ENCODE results near the gene ACSL3.

Gene ACSL3

DNA sequence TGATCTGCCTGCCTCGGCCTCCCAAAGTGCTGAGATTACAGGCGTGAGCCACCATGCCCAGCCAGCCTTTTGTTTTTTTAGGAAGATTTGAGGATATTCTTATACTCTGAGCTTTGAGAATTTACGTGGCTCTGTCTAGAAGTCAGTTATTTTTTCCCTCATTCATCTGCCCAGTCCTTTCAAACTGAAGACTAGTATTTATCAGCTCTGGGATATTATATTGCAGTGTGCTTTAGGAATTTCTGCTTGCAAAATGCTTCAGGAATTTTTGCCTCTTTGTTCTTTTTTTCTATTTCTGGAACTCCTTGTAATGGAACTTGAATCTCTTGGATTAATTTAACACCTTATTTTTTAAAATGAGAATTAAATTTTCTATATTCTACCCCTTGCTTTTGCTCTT lies 22.6 kb downstream of the ACSL3 start:
- no peak for DNase-seq

GRCh38 chr2:222884114-222884771 lies 23.4 kb downstream of the ACSL3 start:
- no peak for DNase-seq

DNA sequence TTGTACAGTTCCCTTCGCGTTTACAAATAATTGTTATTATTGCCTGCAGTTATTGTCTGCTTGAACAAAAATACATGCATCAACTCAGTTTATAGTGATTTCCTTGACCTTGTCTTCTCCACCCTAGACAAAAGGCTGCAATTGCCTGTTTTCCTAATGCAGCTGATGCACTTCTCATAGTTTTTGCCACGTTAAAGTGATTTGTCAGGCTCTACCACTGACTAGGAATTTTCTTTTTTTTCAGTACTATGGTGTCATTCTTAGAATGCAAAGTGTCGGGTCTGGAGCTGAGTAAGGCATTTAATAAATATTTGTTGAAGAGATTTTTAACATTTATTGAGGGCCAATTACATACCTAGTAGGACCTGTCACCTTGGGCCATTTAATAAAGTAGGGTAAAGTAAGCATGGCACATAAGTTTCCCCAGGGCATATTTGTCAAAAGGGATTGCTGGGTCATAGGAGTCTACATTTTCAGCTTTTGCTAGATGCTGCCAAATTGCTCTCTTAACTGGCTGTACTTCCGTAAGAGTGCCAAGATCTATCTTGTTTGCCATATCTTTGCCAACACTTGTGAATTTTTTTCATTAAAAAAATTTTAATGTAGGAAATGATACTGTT lies 24.1 kb downstream of the ACSL3 start:
- no peak for DNase-seq

GRCh38 chr2:222887124-222887523 lies 26.3 kb downstream of the ACSL3 start:
- DNase-seq, result no peak

GRCh38 chr2:222888716-222889115 lies 27.9 kb downstream of the ACSL3 start:
- DNase-seq, result no peak

DNA sequence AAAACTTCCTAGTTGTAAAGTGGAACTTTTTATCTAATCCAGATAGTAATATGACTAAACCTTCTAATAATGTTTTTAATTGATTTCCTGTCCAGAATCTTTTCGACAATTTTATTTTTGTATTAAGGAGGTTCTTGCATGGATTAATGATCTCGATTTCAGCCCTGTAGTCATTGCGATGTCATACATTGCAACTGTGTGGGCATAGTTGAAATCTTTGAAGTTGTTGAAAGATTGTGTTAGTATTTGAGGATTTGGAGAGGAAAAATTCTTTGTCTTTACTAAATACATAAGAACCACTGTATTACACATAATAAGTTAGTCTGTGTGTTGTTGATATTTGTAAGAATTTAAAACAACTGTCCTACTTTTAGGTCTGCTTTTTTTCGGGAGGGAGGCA lies 31.1 kb downstream of the ACSL3 start:
- no peak for DNase-seq

DNA sequence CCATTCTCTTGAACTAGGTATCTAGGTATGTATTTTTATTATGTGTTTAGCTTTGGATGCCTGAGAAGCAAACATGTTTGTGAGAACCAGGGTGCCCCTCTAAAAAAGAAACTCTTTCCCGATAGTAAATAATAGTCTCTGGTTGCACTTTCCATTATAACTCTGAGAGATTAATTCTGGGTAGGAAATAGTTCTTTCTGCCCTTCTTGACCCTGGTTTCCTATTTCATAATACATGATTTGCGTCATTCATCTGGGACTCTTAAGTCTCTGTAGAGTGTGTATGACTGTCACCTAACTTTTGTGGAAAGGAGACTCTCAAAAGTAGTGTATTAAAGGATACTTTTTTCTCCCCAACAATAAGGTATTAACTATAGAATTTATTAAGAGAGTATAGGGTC lies 31.5 kb downstream of the ACSL3 start:
- DNase-seq, result peak; percentile 48

DNA sequence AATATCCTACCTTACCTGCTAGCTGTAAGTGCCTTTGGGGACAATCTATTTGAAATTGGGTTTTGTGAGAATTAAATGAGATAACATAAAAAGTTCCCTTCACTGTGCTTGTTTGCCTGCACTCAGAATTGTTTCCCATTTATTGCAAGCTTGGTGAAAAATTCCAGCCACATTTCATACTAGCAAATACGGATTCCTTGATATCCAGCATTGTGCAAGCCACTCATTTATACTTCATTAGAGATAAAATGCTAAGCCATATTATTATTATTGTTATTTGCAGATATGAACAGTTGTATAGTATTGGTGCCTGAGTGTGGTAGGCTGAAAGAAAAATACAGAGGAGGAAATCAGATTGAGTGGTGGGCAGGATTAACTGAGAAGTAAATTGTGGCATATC lies 31.9 kb downstream of the ACSL3 start:
- DNase-seq, result no peak

GRCh38 chr2:222893716-222894115 lies 32.9 kb downstream of the ACSL3 start:
- DNase-seq, result no peak

GRCh38 chr2:222895144-222895543 lies 34.3 kb downstream of the ACSL3 start:
- DNase-seq, result no peak

- peak; percentile 38 for DNase-seq
Measured at GRCh38 chr2:222897898-222898297, 37.1 kb downstream of the ACSL3 start.

DNA sequence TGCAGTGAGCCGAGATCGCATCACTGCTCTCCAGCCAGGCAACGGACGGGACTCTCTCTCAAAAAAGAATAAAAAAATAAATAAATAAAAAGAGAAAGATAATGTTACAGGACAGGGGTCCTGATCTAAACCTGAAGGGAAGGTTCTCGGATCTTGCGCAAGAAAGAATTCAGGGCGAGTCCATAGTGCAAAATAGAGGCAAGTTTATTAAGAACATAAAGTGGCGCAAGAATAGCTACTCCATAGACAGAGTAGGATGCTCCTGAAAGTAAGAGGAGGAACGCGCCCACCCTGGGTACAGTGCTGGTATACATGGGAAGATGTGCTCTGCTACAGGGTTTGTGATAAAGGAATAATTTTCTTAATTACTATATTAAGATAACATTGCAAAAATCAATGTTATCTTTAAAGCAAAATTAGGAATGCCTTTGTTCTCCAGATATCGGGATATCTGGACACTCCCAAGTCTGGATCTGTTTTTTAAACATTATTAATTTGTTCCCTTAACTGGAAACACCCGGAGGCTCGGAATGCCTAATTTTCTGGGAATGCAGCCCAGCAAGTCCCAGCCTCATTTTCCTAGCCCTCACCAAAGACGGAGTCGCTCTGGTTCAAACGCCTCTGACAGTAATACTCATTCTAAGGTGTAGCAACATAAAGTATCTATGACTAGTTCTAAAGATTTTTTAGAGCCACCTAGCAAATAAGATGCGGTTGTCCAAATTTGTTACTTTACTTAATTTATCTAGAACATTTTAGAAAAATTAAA lies 38.8 kb downstream of the ACSL3 start:
- no peak for DNase-seq

GRCh38 chr2:222900354-222900753 lies 39.5 kb downstream of the ACSL3 start:
- DNase-seq, result no peak

DNA sequence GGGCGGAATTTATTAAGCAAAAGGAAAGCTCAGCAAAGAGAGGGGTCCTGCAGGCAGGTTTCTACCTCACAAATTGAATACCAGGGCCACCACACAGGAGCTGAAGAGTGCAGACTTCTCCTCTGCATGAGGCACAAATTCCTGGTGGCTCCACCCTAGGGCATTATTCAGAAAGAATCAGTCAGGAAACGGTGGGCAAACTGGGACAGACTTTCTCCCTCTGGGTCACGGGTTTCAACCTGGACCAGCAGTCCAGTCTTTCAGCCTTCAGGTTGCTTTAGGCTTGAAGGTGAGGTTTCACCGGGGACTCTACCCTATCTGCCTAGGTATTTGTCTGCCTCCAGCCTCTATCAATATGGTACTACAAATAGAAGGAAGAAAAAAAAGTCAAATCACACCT lies 41.8 kb downstream of the ACSL3 start:
- DNase-seq, result no peak

- peak; percentile 80 for DNase-seq
Measured at GRCh38 chr2:222903234-222904220, 42.7 kb downstream of the ACSL3 start.

DNA sequence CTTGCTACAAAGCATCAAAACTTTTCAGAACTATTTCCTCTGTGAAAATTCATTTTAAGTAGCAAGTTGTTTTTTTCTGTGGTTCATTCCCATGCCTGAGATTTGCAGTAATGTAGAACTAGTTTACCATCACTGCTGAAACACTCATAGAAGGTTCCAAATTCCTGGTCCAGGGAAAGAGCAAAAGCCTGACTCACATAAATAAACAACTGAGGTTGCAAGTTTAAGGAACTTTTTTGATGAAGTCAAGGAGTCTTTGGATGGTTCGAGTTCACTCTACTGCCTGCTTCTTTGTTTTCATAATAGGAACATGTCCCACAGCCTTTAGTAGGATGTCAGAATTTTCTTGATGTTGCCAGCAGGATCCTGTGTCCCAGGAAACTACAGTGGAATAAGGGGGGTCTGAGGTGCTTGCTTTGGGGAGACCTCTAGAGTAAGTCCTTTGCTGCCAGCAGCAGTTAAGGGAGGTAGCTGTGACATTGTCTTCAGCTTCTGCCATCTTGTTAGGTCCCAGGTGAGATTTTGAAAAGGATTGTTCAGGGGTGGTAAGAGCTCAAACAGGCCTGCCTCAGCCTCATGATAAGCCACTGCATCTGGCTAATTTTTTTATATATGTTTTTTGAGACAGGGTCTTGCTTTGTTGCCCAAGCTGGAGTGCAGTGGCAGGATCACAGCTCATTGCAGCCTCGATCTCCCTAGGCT lies 43.9 kb downstream of the ACSL3 start:
- DNase-seq, result no peak

DNA sequence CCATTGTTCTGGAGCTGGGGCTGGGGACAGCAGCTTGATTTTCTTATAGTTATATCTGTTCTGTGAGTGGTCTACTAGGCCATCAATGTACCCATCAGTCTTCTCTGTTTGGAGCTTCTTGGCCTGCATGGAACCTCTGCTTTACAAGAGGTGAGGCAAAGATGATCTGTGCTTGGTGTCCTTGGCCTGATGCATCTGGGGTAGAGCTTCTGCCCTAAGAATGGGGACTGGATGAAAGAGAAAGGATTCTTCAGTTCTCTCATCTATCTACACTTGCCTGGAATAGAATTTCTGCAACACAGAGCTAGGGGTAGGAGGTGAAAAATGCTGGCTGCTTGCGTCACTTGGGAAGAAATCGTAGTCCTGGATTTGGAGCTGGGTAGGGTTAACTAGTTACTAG lies 46.2 kb downstream of the ACSL3 start:
- no peak for DNase-seq

GRCh38 chr2:222907790-222908441 lies 47.1 kb downstream of the ACSL3 start:
- DNase-seq, result no peak

- no peak for DNase-seq
Measured at GRCh38 chr2:222909286-222909685, 48.5 kb downstream of the ACSL3 start.

GRCh38 chr2:222912117-222912516 lies 51.3 kb downstream of the ACSL3 start:
- peak; percentile 86 for DNase-seq

DNA sequence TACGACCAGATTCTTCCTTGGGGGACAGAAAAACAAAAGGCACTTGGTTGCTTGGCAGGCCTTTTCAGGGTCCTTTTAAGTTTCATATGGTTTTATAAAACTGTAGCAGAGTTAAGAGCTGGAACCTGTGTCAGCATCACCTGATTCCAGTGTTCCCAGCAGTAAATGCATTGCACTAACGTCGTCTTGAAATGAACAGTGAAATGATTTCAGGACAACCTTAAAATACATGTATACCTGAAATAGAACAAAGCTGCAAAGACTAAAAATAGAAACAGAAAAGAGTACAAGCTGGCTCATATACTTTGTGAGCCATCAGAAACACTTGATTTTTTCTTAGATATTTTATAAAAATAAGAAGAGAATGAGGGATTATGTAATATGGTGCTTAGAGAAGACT lies 51.9 kb downstream of the ACSL3 start:
- DNase-seq, result no peak
